H9 (cell line): ENCODE data around the gene SLC2A4. TPM values are rescaled to one million over a fixed set of nuclear protein-coding genes. Genes with fewer than 3 reads are reported as not detected.

Source experiments
- DNase-seq: peaks from one replicate; pipeline ENCODE4 v3.0.0-alpha.2; 2017
- H2AFZ ChIP-seq: one replicate; pipeline ENCODE4 v1.6.1; 2013; ENCODE audit warnings: mild to moderate bottlenecking, low read length, control low read depth, moderate library complexity
- H2AK5ac ChIP-seq: 2 replicates; pipeline ENCODE4 v1.6.1; 2013; ENCODE audit warnings: low read length, control low read depth, mixed read lengths; ENCODE audit not compliant: insufficient read length
- H2BK120ac ChIP-seq: one replicate; pipeline ENCODE4 v1.6.1; 2013; ENCODE audit warnings: low read depth, mild to moderate bottlenecking, low read length, control low read depth, inconsistent platforms; ENCODE audit not compliant: poor library complexity, severe bottlenecking
- H2BK12ac ChIP-seq: 2 replicates; pipeline ENCODE4 v1.6.1; 2013; ENCODE audit warnings: low read length, control low read depth, mixed read lengths, low read depth; ENCODE audit not compliant: insufficient read length
- H2BK15ac ChIP-seq: 2 replicates; pipeline ENCODE4 v1.6.1; 2013; ENCODE audit warnings: low read depth, low read length, control low read depth
- H2BK20ac ChIP-seq: one replicate; pipeline ENCODE4 v1.6.1; 2013; ENCODE audit warnings: low read depth, mild to moderate bottlenecking, low read length, control low read depth, inconsistent platforms; ENCODE audit not compliant: poor library complexity, severe bottlenecking
- H2BK5ac ChIP-seq: 2 replicates; pipeline ENCODE4 v1.6.1; 2013; ENCODE audit warnings: low read length, control low read depth, mixed read lengths; ENCODE audit not compliant: insufficient read length
- H3K14ac ChIP-seq: 2 replicates; pipeline ENCODE4 v1.6.1; 2013; ENCODE audit warnings: low read length, control low read depth; ENCODE audit not compliant: insufficient read depth
- H3K18ac ChIP-seq: 2 replicates; pipeline ENCODE4 v1.6.1; 2013; ENCODE audit warnings: low read depth, mild to moderate bottlenecking, mixed read lengths, low read length, control low read depth; ENCODE audit not compliant: insufficient read length
- H3K23ac ChIP-seq: 2 replicates; pipeline ENCODE4 v1.6.1; 2013; ENCODE audit warnings: low read length, control low read depth, mixed read lengths, low read depth; ENCODE audit not compliant: insufficient read length
- H3K23me2 ChIP-seq: 2 replicates; pipeline ENCODE4 v1.6.1; 2013; ENCODE audit warnings: low read depth, mild to moderate bottlenecking, mixed read lengths, low read length, control low read depth; ENCODE audit not compliant: insufficient read length, poor library complexity, severe bottlenecking
- H3K27ac ChIP-seq: 2 replicates; pipeline ENCODE4 v1.5.1; 2013; ENCODE audit warnings: low read length, control low read depth, mixed read lengths, low read depth; ENCODE audit not compliant: insufficient read length
- H3K27me3 ChIP-seq: 2 replicates; pipeline ENCODE4 v1.6.1; 2013; ENCODE audit warnings: low read length, control low read depth, inconsistent platforms; ENCODE audit not compliant: insufficient read depth
- H3K4ac ChIP-seq: 2 replicates; pipeline ENCODE4 v1.6.1; 2013; ENCODE audit warnings: low read depth, mild to moderate bottlenecking, control low read depth, inconsistent platforms, low read length, moderate library complexity
- H3K4me1 ChIP-seq: 2 replicates; pipeline ENCODE4 v1.6.1; 2013; ENCODE audit warnings: low read length, control low read depth, inconsistent platforms; ENCODE audit not compliant: insufficient read depth
- H3K4me2 ChIP-seq: 2 replicates; pipeline ENCODE4 v1.6.1; 2013; ENCODE audit warnings: low read length, control low read depth, mixed read lengths; ENCODE audit not compliant: insufficient read length, insufficient read depth
- H3K56ac ChIP-seq: 2 replicates; pipeline ENCODE4 v1.6.1; 2013; ENCODE audit warnings: low read depth, mild to moderate bottlenecking, mixed read lengths, low read length, control low read depth; ENCODE audit not compliant: insufficient read length
- H3K79me1 ChIP-seq: 2 replicates; pipeline ENCODE4 v1.6.1; 2013; ENCODE audit warnings: low read depth, mild to moderate bottlenecking, moderate library complexity, low read length, control low read depth, inconsistent platforms; ENCODE audit not compliant: insufficient read depth, poor library complexity, severe bottlenecking
- H3K79me2 ChIP-seq: 2 replicates; pipeline ENCODE4 v1.6.1; 2013; ENCODE audit warnings: low read length, control low read depth, inconsistent platforms; ENCODE audit not compliant: insufficient read depth
- H3K9ac ChIP-seq: 2 replicates; pipeline ENCODE4 v1.6.1; 2013; ENCODE audit warnings: low read length, control low read depth, mixed read lengths; ENCODE audit not compliant: insufficient read length; ENCODE audit errors: extremely low read depth
- H3K9me3 ChIP-seq: one replicate; pipeline ENCODE4 v1.6.1; 2013; ENCODE audit warnings: low read depth, low read length, inconsistent platforms; ENCODE audit not compliant: control insufficient read depth
- H3T11ph ChIP-seq: one replicate; pipeline ENCODE4 v1.6.1; 2013; ENCODE audit warnings: mild to moderate bottlenecking, low read length, control low read depth, inconsistent platforms
- H4K20me1 ChIP-seq: one replicate; pipeline ENCODE4 v1.6.1; 2013; ENCODE audit not compliant: control insufficient read depth, insufficient read length, insufficient read depth
- H4K5ac ChIP-seq: 2 replicates; pipeline ENCODE4 v1.6.1; 2013; ENCODE audit warnings: low read depth, mild to moderate bottlenecking, mixed read lengths, low read length, control low read depth; ENCODE audit not compliant: insufficient read length
- H4K8ac ChIP-seq: replicated peaks from 2 replicates; pipeline ENCODE4 v1.6.1; 2013; ENCODE audit warnings: low read length, control low read depth, mixed read lengths, low read depth; ENCODE audit not compliant: insufficient read length
- H4K91ac ChIP-seq: 2 replicates; pipeline ENCODE4 v1.6.1; 2013; ENCODE audit warnings: low read depth, mild to moderate bottlenecking, moderate library complexity, mixed read lengths, low read length, control low read depth; ENCODE audit not compliant: insufficient read length
- H3K27ac Mint-ChIP-seq, 3 experiments: 2 replicates in 2 of 3; 3 replicates in 1 of 3; pipeline ENCODE4 v1.8.0; 2020 to 2021; ENCODE audit warnings: mixed read lengths in 3 of 3, mild to moderate bottlenecking in 1 of 3, moderate library complexity in 1 of 3
- H3K27me3 Mint-ChIP-seq: 2 replicates; pipeline ENCODE4 v1.8.0; 2021; ENCODE audit warnings: low read depth, mild to moderate bottlenecking, moderate library complexity, mixed read lengths
- H3K36me3 Mint-ChIP-seq, 3 experiments: 2 replicates in 2 of 3; 3 replicates in 1 of 3; pipeline ENCODE4 v1.8.0; 2020 to 2021; ENCODE audit warnings: low read depth in 3 of 3, mixed read lengths in 3 of 3; ENCODE audit not compliant: insufficient read depth in 1 of 3
- H3K4me1 Mint-ChIP-seq, 2 experiments: 2 replicates each; pipeline ENCODE4 v1.8.0; 2020; ENCODE audit warnings: mixed read lengths in 2 of 2
- H3K4me3 Mint-ChIP-seq, 2 experiments: 2 replicates in 1 of 2; 3 replicates in 1 of 2; pipeline ENCODE4 v1.8.0; 2020 to 2021; ENCODE audit warnings: mild to moderate bottlenecking in 2 of 2, mixed read lengths in 2 of 2, moderate library complexity in 1 of 2
- H3K9me3 Mint-ChIP-seq, 2 experiments: 2 replicates in 1 of 2; 3 replicates in 1 of 2; pipeline ENCODE4 v1.8.0; 2020; ENCODE audit warnings: mild to moderate bottlenecking in 2 of 2, mixed read lengths in 2 of 2, moderate library complexity in 1 of 2
- WGBS: extraction: QIAGEN DNeasy Blood & Tissue Kit; methylation state at CpG from one replicate; pipeline ENCODE4 v1.1.7; 2013; ENCODE audit warnings: missing lambda C conversion rate, low lambda C conversion rate, mixed read lengths; ENCODE audit not compliant: insufficient read length; ENCODE audit errors: extremely low coverage; 5-methylcytosine and 5-hydroxymethylcytosine counted together
- total RNA-seq: library from RNA; stranded (reverse); gene quantifications from 2 replicates; pipeline ENCODE4 v1.2.1, GENCODE V29; 2021
- TF ChIP-seq, protein P1 (sequence below): fragments of 200-600 bp; sonication (generic); conservative IDR thresholded peaks from 3 replicates; pipeline ENCODE4 v1.8.0; 2021; ENCODE audit warnings: antibody characterized with exemption, mild to moderate bottlenecking

SLC2A4 gene
- total RNA-seq, 1 experiment from 2014 or later: 4.4 TPM

DNA sequence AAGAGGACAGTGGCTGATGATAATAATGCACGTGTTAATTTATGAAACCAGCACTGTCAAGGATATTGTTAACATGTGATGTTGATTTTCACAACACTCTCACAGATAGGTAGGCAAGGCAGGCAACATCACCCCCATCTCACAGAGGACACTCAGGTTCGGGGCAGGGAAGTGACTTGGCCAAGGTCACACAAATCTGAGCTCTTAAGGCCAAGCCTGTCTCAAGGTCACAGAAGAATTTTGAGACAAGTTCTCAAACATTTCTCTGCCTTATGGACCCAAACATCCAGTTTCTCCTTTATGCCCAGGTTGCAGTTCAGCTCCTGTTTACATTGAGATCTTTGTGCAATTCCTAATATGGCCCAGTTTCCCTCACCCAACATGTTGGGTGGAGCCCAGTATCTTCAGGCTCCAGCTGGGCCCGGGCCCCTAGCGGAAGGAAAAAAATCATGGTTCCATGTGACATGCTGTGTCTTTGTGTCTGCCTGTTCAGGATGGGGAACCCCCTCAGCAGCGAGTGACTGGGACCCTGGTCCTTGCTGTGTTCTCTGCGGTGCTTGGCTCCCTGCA is 1.3 kb downstream of the SLC2A4 start:
- Histone ChIP-seq H3K14ac (no peak overlapping the region), H3K23ac (no peak overlapping the region), H2BK20ac (no peak overlapping the region), H4K5ac (no peak overlapping the region), H3T11ph (no peak overlapping the region), H2BK5ac (no peak overlapping the region), H2BK120ac (no peak overlapping the region), H2AK5ac (no peak overlapping the region), H3K27ac (no peak overlapping the region), H3K4me2 (peak overlapping the region; percentile 75), H2BK12ac (no peak overlapping the region), H3K9ac (peak overlapping the region; percentile 6), H4K8ac (no peak overlapping the region), H3K4ac (no peak overlapping the region), H3K79me2 (no peaks in the 10 kb centered on the region), H4K20me1 (no peaks in the 10 kb centered on the region), H3K56ac (no peak overlapping the region), H3K4me1 (peaks cover 4% of the 10 kb centered on the region; the same call in 1 of the 2 replicates), H3K18ac (no peak overlapping the region), H3K27me3 (no peaks in the 10 kb centered on the region), H3K23me2 (peaks cover 12% of the 10 kb centered on the region), H3K79me1 (no peaks in the 10 kb centered on the region), H3K9me3 (no peaks in the 10 kb centered on the region), H2BK15ac (no peak overlapping the region), H2AFZ (no peak overlapping the region), H4K91ac (no peak overlapping the region)
- no CpG with 5 or more reads among the region's 6 CpGs for WGBS
- Mint-ChIP-seq H3K27ac (no peak overlapping the region), H3K4me1 (peaks cover 16 to 23% of the 10 kb centered on the region in 2 experiments), H3K9me3 (no peaks in the 10 kb centered on the region), H3K27me3 (peaks cover 13% of the 10 kb centered on the region), H3K4me3 (peak overlapping the region; percentile 76 to 92), H3K36me3 (peaks cover 2 to 22% (median 11%) of the 10 kb centered on the region in 3 experiments; a peak in 5 of 7 replicates)
- TF ChIP-seq, protein P1, sequence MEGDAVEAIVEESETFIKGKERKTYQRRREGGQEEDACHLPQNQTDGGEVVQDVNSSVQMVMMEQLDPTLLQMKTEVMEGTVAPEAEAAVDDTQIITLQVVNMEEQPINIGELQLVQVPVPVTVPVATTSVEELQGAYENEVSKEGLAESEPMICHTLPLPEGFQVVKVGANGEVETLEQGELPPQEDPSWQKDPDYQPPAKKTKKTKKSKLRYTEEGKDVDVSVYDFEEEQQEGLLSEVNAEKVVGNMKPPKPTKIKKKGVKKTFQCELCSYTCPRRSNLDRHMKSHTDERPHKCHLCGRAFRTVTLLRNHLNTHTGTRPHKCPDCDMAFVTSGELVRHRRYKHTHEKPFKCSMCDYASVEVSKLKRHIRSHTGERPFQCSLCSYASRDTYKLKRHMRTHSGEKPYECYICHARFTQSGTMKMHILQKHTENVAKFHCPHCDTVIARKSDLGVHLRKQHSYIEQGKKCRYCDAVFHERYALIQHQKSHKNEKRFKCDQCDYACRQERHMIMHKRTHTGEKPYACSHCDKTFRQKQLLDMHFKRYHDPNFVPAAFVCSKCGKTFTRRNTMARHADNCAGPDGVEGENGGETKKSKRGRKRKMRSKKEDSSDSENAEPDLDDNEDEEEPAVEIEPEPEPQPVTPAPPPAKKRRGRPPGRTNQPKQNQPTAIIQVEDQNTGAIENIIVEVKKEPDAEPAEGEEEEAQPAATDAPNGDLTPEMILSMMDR: no peak
- DNase-seq: no peak
